CMK (cell line): ENCODE data around the gene VPS13D.
"Not testable (repeated sequence)": the region's sequence is repeated elsewhere in the genome, so short reads cannot be mapped to it uniquely, and the experiment has no call there.

ENCODE experiments used
- DNase-seq: peaks from one replicate; pipeline ENCODE4 v3.0.0-alpha.2; 2010; ENCODE audit warnings: low read depth

The VPS13D gene

GRCh38 chr1:12450090-12450755 is 220.4 kb downstream of the VPS13D start:
- DNase-seq: no peak

GRCh38 chr1:12450756-12451559 is 221.1 kb downstream of the VPS13D start:
- DNase-seq: no peak

GRCh38 chr1:12451560-12451900 is 221.7 kb downstream of the VPS13D start:
- DNase-seq: no peak

GRCh38 chr1:12452262-12452661 is 222.4 kb downstream of the VPS13D start:
- no peak for DNase-seq

- DNase-seq: no peak
These were observed 223.8 kb downstream of the VPS13D start for GRCh38 chr1:12453400-12454343.

- DNase-seq: no peak
These were observed 224.9 kb downstream of the VPS13D start for GRCh38 chr1:12454406-12455391.

- DNase-seq: not testable (repeated sequence)
These were observed 226.3 kb downstream of the VPS13D start for GRCh38 chr1:12456081-12456480.

- no peak for DNase-seq
These were observed 227.1 kb downstream of the VPS13D start for GRCh38 chr1:12456979-12457378.

- no peak for DNase-seq
These were observed 227.9 kb downstream of the VPS13D start for GRCh38 chr1:12457771-12458170.

GRCh38 chr1:12458571-12458970 is 228.7 kb downstream of the VPS13D start:
- DNase-seq: no peak

GRCh38 chr1:12460121-12460520 is 230.3 kb downstream of the VPS13D start:
- no peak for DNase-seq

GRCh38 chr1:12460911-12461621 is 231.2 kb downstream of the VPS13D start:
- no peak for DNase-seq

- no peak for DNase-seq
These were observed 231.9 kb downstream of the VPS13D start for GRCh38 chr1:12461754-12462153.

- DNase-seq: no peak
These were observed 232.8 kb downstream of the VPS13D start for GRCh38 chr1:12462586-12462985.

GRCh38 chr1:12464045-12464461 is 234.2 kb downstream of the VPS13D start:
- DNase-seq: no peak

GRCh38 chr1:12464598-12465056 is 234.8 kb downstream of the VPS13D start:
- no peak for DNase-seq

GRCh38 chr1:12465126-12465525 is 235.3 kb downstream of the VPS13D start:
- no peak for DNase-seq

- DNase-seq: no peak
These were observed 237.0 kb downstream of the VPS13D start for GRCh38 chr1:12466816-12467215.

GRCh38 chr1:12467570-12468286 is 237.9 kb downstream of the VPS13D start:
- no peak for DNase-seq

- no peak for DNase-seq
These were observed 238.5 kb downstream of the VPS13D start for GRCh38 chr1:12468323-12468722.
